RWPE2 (cell line): ENCODE data around the gene CHTF18.

Experiments used
- ATAC-seq: fragments of 200-7000 bp; cut with Tn5 transposase; 3 replicates; pipeline ENCODE4 v1.9.1; 2021; ENCODE audit warnings: low read depth
- DNase-seq: peaks from one replicate; pipeline ENCODE4 v3.0.0-alpha.2; 2020; ENCODE audit warnings: low spot score
- H3K27ac ChIP-seq: fragments of 450-650 bp; 2 replicates; pipeline ENCODE4 v1.5.1; 2017; ENCODE audit warnings: mild to moderate bottlenecking; ENCODE audit not compliant: poor library complexity, severe bottlenecking
- H3K27me3 ChIP-seq: fragments of 250-450 bp; sonication (Bioruptor Pico); 2 replicates; pipeline ENCODE4 v1.5.1; 2021; ENCODE audit warnings: mild to moderate bottlenecking, moderate library complexity; ENCODE audit not compliant: insufficient read depth, poor library complexity, severe bottlenecking
- H3K36me3 ChIP-seq: fragments of 250-450 bp; sonication (Bioruptor Pico); 2 replicates; pipeline ENCODE4 v1.5.1; 2020; ENCODE audit warnings: low read depth, mild to moderate bottlenecking, moderate library complexity
- H3K4me1 ChIP-seq: fragments of 250-450 bp; sonication (Bioruptor Pico); 2 replicates; pipeline ENCODE4 v1.5.1; 2021; ENCODE audit warnings: mild to moderate bottlenecking, moderate library complexity; ENCODE audit not compliant: insufficient read depth, poor library complexity, severe bottlenecking
- H3K4me3 ChIP-seq: fragments of 250-450 bp; sonication (Bioruptor Pico); 2 replicates; pipeline ENCODE4 v1.5.1; 2021; ENCODE audit warnings: mild to moderate bottlenecking, moderate library complexity; ENCODE audit not compliant: severe bottlenecking
- H3K9me3 ChIP-seq: fragments of 250-450 bp; sonication (Bioruptor Pico); 2 replicates; pipeline ENCODE4 v1.5.1; 2021; ENCODE audit warnings: mild to moderate bottlenecking, moderate library complexity; ENCODE audit not compliant: severe bottlenecking
- TF ChIP-seq, protein P1 (sequence below): fragments of 450-650 bp; IDR thresholded peaks from one replicate; pipeline ENCODE4 v1.5.1; 2017; ENCODE audit warnings: mild to moderate bottlenecking, moderate library complexity; ENCODE audit not compliant: poor library complexity, severe bottlenecking

The CHTF18 gene

DNA sequence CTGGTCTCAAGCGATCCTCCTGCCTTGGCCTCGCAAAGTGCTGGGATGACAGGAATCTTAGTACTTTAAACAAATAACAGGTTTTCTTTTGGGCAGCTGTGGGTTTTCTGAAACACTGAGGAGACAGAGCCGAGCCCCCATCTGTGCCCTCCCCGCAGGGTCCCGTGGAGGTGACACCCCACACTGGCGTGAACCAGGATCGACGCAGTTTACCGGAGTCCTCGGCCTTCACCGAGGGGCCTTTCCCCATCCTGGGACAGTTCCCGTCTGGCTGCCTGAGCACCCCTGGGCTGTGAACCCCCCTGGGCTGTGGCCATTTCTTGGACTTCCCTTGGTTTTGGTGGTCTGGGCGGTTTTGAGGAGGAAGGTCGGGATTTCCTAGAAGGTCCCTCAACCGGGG, 27.4 kb downstream of the CHTF18 start:
- ATAC-seq = no peak
- H3K4me1 ChIP-seq = no peaks in the 10 kb centered on the region

DNA sequence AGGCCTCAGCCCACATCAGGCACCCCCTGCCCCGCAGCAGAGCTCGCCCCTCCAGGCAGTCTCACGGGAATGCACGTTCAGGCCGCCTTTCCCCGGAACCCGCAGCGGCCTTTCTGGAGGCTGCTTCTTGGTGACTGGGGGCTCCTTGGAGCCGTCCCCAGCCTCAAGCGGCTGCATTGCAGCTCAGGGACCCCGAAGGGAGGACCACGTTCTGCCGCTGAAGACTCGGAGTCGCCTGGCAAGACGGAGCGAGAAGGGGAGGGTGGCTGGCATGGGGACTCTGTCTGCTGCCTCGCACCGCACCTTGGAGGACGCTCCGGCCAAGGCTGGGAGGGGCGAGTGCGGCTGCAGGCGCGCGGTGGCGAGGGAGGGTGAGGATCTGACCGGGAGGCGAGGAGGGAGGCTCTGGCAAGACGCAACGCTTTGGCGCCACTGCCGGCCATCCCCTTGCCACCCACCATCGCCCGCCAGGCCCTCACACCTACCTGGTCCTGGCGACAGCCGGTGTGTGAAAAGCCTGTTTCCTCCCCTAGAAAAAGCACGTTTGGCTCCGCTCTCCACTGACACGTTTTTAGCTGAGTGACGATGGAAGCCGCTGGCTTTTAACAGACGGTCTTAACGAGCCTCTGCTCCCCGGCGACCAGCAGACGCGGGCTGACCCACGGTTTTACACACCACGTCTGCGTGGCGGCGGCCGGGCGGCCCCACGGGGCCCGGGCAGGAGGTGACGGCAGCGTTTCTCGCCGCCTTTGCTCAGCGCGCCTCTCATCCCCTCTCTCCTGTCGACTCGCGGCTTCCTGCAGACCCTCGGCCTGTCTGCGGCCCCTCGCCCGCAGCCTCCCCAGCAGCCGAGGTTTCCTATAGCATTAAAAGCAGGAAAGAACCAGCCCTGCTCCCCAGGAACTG, 28.8 kb downstream of the CHTF18 start:
- ATAC-seq (no peak), DNase-seq (no peak)
- Histone ChIP-seq H3K9me3 (no peaks in the 10 kb centered on the region), H3K27me3 (peaks cover 33% of the 10 kb centered on the region), H3K27ac (no peak overlapping the region), H3K4me3 (no peak overlapping the region), H3K4me1 (no peaks in the 10 kb centered on the region), H3K36me3 (no peaks in the 10 kb centered on the region)
- TF ChIP-seq, protein P1, sequence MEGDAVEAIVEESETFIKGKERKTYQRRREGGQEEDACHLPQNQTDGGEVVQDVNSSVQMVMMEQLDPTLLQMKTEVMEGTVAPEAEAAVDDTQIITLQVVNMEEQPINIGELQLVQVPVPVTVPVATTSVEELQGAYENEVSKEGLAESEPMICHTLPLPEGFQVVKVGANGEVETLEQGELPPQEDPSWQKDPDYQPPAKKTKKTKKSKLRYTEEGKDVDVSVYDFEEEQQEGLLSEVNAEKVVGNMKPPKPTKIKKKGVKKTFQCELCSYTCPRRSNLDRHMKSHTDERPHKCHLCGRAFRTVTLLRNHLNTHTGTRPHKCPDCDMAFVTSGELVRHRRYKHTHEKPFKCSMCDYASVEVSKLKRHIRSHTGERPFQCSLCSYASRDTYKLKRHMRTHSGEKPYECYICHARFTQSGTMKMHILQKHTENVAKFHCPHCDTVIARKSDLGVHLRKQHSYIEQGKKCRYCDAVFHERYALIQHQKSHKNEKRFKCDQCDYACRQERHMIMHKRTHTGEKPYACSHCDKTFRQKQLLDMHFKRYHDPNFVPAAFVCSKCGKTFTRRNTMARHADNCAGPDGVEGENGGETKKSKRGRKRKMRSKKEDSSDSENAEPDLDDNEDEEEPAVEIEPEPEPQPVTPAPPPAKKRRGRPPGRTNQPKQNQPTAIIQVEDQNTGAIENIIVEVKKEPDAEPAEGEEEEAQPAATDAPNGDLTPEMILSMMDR = no peak

More for the DNA sequence above, 27.4 kb downstream of the CHTF18 start:
- DNase-seq = no peak
- Histone ChIP-seq H3K27ac (no peak overlapping the region), H3K36me3 (no peaks in the 10 kb centered on the region), H3K27me3 (peaks cover 40% of the 10 kb centered on the region), H3K4me3 (no peak overlapping the region), H3K9me3 (no peaks in the 10 kb centered on the region)
- TF ChIP-seq, protein P1 = no peak

DNA sequence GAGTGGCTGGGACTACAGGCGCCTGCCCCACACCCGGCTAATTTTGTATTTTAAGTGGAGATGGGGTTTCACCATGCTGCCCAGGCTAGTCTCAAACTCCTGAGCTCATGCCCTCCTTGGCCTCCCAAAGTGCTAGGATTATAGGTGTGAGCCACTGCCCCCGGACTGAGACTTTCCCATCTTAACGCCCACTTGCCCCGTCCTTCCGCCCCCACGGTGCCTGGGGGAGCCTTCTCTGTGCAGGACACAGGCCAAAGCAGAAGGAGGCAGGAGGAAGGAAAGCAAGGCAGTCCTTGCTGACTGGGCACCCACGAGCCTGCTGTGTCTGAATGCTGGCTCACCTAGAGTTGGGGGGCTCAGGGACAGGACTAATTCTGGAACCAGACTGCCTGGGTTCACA, 29.7 kb downstream of the CHTF18 start:
- no peak for DNase-seq
- H3K4me1 ChIP-seq = no peaks in the 10 kb centered on the region
- H3K27ac ChIP-seq = no peak overlapping the region
- peaks cover 24% of the 10 kb centered on the region for H3K27me3 ChIP-seq
- TF ChIP-seq, protein P1 = no peak
- H3K9me3 ChIP-seq = no peaks in the 10 kb centered on the region
- H3K4me3 ChIP-seq = no peak overlapping the region
- no peak for ATAC-seq
- no peaks in the 10 kb centered on the region for H3K36me3 ChIP-seq

DNA sequence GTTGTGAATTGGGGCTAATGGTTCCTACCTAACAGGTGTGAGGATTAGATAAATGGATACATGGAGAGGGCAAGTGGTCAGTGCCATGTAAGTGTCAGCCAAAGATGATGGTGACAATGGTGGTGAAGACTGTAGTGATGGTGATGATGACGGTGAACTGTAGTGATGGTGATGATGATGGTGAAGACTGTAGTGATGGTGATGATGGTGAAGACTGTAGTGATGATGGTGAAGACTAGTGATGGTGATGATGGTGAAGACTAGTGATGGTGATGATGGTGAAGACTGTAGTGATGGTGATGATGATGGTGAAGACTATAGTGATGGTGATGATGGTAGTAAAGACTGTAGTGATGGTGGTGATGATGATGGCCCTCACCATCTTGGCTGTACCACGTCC, 30.2 kb downstream of the CHTF18 start:
- no peak overlapping the region for H3K4me3 ChIP-seq
- H3K4me1 ChIP-seq = no peaks in the 10 kb centered on the region
- TF ChIP-seq, protein P1 = no peak
- no peaks in the 10 kb centered on the region for H3K36me3 ChIP-seq
- DNase-seq (no peak), ATAC-seq (no peak)
- H3K27ac ChIP-seq = no peak overlapping the region
- peaks cover 20% of the 10 kb centered on the region for H3K27me3 ChIP-seq
- no peaks in the 10 kb centered on the region for H3K9me3 ChIP-seq
